A549 (cell line): ENCODE data around the gene KMT2D.

Experiments
- HDAC2 ChIP-seq: fragments of 200-600 bp; sonication (generic); IDR thresholded peaks from 2 replicates; pipeline ENCODE4 v1.6.1; 2016
- KDM1A ChIP-seq: fragments of 200-600 bp; sonication (generic); IDR thresholded peaks from 2 replicates; pipeline ENCODE4 v1.6.1; 2016; ENCODE audit warnings: low read depth, mild to moderate bottlenecking
- POLR2A ChIP-seq: IDR thresholded peaks from 2 replicates; pipeline ENCODE4 v1.6.1; 2012; ENCODE audit warnings: mild to moderate bottlenecking, low read length
- RAD21 ChIP-seq, 2 experiments: fragments of >200 bp in 1 of 2; sonication (Bioruptor Twin) in 1 of 2; formaldehyde crosslinking in 1 of 2; IDR thresholded peaks in 1 of 2; conservative IDR thresholded peaks in 1 of 2; 2 replicates in 1 of 2; 3 replicates in 1 of 2; pipeline ENCODE4 v1.6.1; 2012 to 2018; ENCODE audit warnings: inconsistent platforms in 1 of 2
- RNF2 ChIP-seq: fragments of 200-600 bp; sonication (generic); IDR thresholded peaks from 2 replicates; pipeline ENCODE4 v1.6.1; 2016; ENCODE audit warnings: low read depth, mild to moderate bottlenecking, antibody characterized with exemption, moderate library complexity, borderline replicate concordance
- TP53 ChIP-seq: fragments of 250-450 bp; sonication (Bioruptor Pico); IDR thresholded peaks from 2 replicates; pipeline ENCODE4 v1.5.0; 2021; ENCODE audit warnings: mild to moderate bottlenecking, moderate library complexity
- ZSCAN20 ChIP-seq: fragments of 250-450 bp; sonication (Bioruptor Pico); IDR thresholded peaks from 2 replicates; pipeline ENCODE4 v1.8.0; 2022; ENCODE audit warnings: mild to moderate bottlenecking, moderate library complexity
- TF ChIP-seq, protein P1 (sequence below): fragments of >200 bp; sonication (Bioruptor Twin); formaldehyde crosslinking; IDR thresholded peaks from 3 replicates; pipeline ENCODE4 v1.5.1; 2016
- TF ChIP-seq, protein P2 (sequence below): IDR thresholded peaks from 2 replicates; pipeline ENCODE4 v1.6.1; 2012

GRCh38 chr12:49049566-49050224, 10.9 kb downstream of the KMT2D start:
- TF ChIP-seq, protein P1, sequence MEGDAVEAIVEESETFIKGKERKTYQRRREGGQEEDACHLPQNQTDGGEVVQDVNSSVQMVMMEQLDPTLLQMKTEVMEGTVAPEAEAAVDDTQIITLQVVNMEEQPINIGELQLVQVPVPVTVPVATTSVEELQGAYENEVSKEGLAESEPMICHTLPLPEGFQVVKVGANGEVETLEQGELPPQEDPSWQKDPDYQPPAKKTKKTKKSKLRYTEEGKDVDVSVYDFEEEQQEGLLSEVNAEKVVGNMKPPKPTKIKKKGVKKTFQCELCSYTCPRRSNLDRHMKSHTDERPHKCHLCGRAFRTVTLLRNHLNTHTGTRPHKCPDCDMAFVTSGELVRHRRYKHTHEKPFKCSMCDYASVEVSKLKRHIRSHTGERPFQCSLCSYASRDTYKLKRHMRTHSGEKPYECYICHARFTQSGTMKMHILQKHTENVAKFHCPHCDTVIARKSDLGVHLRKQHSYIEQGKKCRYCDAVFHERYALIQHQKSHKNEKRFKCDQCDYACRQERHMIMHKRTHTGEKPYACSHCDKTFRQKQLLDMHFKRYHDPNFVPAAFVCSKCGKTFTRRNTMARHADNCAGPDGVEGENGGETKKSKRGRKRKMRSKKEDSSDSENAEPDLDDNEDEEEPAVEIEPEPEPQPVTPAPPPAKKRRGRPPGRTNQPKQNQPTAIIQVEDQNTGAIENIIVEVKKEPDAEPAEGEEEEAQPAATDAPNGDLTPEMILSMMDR: no peak
- TF ChIP-seq RNF2 (no peak), ZSCAN20 (no peak), POLR2A (no peak), TP53 (CRISPR knock-in tag) (no peak), HDAC2 (no peak), RAD21 (conservative IDR thresholded peaks at IDR 0.05 in 1 of 2, IDR thresholded peaks at IDR 0.05 in 1 of 2) (no peak), KDM1A (no peak)
- TF ChIP-seq, protein P2, sequence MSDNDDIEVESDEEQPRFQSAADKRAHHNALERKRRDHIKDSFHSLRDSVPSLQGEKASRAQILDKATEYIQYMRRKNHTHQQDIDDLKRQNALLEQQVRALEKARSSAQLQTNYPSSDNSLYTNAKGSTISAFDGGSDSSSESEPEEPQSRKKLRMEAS: no peak
